Stimulated activated CD4-positive, alpha-beta T cell treated with anti-CD3 and anti-CD28 coated beads, Interleukin-1b, Interleukin-23, amount 100 ng/mL, for 1 hour (primary cell): ENCODE data around the gene RPLP2.

ENCODE experiments used
- DNase-seq, 2 donors: peaks; one replicate each; pipeline ENCODE4 v3.0.0-alpha.2; 2020; ENCODE audit warnings: low read depth in 2 of 2

Gene RPLP2

GRCh38 chr11:791658-792534 lies 17.9 kb upstream of the RPLP2 start:
- DNase-seq = no peak

GRCh38 chr11:792535-792821 lies 17.3 kb upstream of the RPLP2 start:
- DNase-seq = no peak

- DNase-seq = no peak
These were observed 16.9 kb upstream of the RPLP2 start for GRCh38 chr11:792873-793272.

- no peak for DNase-seq
These were observed 16.2 kb upstream of the RPLP2 start for GRCh38 chr11:793556-793955.

- no peak for DNase-seq
These were observed 15.6 kb upstream of the RPLP2 start for GRCh38 chr11:794013-794765.

GRCh38 chr11:794766-795633 lies 14.8 kb upstream of the RPLP2 start:
- DNase-seq = no peak

GRCh38 chr11:795634-796564 lies 13.9 kb upstream of the RPLP2 start:
- peak; percentile 39 to 55 for DNase-seq

GRCh38 chr11:796565-797295 lies 13.0 kb upstream of the RPLP2 start:
- DNase-seq = no peak

GRCh38 chr11:797296-798092 lies 12.3 kb upstream of the RPLP2 start:
- no peak for DNase-seq

GRCh38 chr11:798093-798713 lies 11.6 kb upstream of the RPLP2 start, which contains the start of gene SLC25A22:
Gene SLC25A22 (minus strand): TSS chr11:798281. CDS start chr11:795006, 3,275 bp downstream.
- DNase-seq = peak; percentile 53 to 78

GRCh38 chr11:799641-800316 lies 10.0 kb upstream of the RPLP2 start:
- DNase-seq = no peak

GRCh38 chr11:800473-800872 lies 9.3 kb upstream of the RPLP2 start:
- DNase-seq = no peak

GRCh38 chr11:801097-801780 lies 8.5 kb upstream of the RPLP2 start:
- no peak for DNase-seq

- DNase-seq = no peak
These were observed 7.6 kb upstream of the RPLP2 start for GRCh38 chr11:802018-802617.

GRCh38 chr11:802693-803466 lies 6.9 kb upstream of the RPLP2 start:
- no peak for DNase-seq

- no peak for DNase-seq
These were observed 6.4 kb upstream of the RPLP2 start for GRCh38 chr11:803467-803742.
